Measurements from ENCODE around the gene RNU1-4.
"Not testable (repeated sequence)": the region's sequence is repeated elsewhere in the genome, so short reads cannot be mapped to it uniquely, and the experiment has no call there.

RNU1-4 gene

DNA sequence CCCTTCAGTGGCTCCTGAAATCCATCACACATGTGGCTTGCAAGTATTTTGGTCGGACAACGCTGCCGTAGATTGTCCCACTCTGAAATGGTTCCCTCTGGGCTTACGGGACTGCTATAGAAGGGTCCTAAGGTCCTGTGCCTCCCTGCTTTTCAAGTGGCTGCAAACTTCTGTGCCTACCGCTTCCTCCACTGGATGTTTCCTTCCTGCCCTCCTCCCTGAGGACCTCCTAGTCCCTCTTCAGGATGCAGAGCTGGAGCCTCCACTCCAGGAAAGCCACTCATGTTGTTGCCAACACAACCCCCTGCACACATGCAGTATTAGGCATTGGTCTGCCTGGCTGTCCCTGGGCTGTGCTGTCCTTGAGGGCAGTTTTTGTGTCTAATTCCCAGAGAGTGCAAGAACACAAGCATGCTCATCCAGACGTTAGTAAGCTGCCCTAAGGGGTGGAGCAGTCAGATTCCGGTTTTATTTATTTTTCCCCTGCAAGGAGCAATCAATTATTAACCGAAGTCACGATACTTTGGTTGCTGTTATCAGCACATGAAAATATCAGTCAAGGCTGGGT lies 26.5 kb downstream of the RNU1-4 start:
- DNase-seq (ENCODE audit: low read depth, low spot score), result not testable (repeated sequence)

DNA sequence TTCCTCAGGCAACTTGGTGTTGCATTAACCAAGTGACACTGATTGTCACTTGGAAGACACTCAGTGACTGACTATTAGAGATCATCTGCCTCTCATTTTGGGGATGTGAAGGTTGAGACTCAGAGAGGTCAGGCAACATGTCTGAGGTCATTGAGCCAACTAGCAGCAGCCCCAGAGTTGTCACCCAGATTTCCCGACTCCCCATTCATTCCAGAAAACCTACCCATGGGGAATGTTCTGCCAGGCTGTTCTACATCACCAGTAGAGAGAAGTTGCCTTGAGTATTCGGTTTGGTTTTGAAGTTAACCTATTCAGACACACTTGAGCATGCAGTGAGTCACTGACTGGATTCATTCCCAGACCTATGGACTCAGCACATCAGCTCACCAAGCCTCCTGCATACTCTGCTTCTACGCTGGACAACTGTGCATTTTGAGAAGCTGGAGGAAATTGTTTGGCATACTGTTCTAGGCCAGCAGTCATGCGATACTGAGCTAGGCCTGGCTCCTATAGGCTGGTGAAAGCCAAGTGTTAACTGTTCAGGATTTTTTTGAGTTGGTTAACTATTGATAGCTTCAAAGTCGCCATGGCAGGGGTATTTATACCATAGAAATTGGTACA lies 29.9 kb downstream of the RNU1-4 start:
- not testable (repeated sequence) for DNase-seq (ENCODE audit: low read depth, low spot score)

DNA sequence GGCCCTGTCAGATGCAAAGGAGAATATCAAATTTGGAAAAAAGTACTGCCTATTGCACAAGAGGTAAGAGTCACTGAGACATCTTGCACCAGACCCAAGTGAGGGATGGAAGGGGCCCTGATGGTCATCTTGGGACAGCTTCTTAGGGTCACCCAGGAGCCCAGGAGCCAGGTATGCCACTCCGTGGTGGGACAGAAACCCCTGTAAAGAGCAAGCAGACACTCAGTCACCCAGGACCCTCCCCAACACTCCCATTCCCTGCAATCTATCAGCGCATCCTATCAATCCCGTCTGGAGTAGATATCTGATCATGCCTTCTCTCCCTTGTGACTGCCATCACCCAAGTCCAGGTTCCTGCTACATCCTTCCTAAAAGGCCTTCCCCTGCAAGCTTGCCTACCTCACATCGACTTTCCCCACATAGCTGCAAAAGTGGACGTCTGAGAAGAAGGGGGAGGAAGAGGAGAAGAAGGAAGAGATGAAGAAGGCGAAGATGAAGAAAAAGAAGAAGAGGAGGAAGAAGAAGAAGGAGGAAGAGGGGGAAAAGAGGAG lies 30.7 kb downstream of the RNU1-4 start:
- not testable (repeated sequence) for DNase-seq (ENCODE audit: low read depth, low spot score)

DNA sequence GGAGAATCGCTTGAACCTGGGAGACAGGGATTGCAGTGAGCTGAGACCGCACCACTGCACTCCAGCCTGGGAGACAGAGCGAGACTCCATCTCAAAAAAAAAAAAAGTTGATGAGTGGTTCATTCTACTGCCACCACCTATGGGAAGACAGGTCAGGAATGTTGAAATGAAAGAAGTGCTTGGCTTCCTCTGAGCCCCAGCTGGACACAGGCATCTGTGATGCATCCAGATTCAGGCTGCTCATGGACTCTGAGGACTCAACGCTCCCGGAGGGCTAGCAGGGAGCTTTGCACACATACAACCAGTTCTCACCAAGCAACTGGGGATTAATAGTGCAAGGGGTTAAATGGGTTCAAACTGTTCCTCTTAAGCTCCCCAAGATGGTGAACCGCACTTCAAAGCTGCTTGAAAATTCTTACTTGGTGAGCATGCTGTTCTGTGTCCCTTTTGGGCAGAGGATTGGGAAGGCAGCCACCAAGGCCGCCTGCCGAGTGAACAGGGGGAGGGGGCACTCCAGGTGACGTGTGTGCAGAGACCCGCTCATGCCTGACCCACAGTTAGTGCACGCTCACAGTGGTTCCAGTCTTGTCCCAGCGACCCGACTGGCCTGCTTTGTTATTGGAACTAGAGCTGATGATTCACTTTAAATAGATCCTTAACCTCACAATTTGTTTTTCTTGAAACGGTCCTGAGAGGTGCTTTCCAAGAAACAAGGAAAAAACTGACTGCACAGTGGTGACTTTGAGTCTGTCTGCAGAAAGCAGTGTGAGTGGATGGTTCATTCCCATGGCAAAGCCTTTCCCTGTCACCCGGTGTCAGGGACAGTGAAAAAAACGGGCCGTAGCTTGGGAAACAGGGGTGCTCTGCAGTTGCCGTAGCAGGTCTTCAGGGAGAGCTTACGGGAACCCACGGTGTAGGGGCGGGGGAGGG lies 32.2 kb downstream of the RNU1-4 start:
- DNase-seq (ENCODE audit: low read depth, low spot score), result not testable (repeated sequence)

DNA sequence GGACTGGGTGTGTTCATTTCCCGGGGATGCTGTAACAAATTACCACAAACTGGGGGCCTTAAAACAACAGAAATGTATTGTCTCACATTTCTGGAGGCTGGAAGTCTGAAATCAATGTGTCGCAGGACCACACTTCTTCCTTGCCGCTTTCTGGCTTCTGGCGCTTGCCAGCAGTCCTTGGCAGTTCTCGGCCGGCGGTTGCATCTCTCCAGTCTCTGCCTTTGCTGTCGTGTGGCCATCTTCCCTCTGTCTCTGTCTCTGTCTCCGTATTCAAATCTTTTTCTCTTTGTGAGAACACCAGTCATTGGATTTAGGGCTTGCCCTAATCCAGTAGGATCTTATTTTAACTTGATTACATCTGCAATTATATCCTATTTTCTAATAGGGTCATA lies 32.9 kb downstream of the RNU1-4 start:
- not testable (repeated sequence) for DNase-seq (ENCODE audit: low read depth, low spot score)

DNA sequence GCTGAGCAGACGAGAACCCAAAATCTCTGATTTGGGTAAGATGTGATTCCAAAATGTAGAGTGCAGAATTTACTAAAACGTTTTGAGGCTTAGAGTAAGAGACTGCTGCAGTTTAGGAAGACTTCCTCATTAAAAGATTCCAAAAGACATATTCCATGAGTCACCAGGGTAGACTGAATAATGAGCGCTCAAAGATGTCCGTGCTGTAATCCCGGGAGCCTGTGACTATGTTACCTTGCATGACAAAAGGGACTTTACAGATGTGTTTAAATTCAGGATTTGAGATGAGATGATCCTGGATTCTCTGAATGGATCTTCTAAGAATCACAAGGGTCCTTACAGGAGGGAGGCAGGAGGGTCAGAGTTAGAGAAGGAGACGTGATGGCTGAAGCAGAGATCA lies 33.4 kb downstream of the RNU1-4 start:
- not testable (repeated sequence) for DNase-seq (ENCODE audit: low read depth, low spot score)

DNA sequence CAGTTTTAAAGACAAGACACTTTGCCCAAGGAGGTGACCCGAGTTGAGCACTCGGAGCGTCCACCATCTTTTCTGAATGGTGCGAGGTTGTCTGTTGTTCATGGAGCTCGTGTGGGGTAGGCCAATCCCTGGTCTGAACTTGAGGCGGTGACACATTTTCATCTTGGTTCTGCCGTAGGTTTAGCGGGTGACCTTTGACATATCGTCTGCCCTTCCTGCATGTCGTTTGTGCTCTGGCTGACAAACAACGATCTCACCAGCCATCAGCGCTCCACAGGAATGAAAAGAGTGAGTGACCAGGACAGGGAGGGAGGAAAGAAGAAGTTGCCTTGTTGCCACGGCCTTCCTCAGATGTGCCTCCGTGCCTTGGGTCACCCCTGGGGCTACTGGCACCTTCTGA lies 34.5 kb downstream of the RNU1-4 start:
- not testable (repeated sequence) for DNase-seq (ENCODE audit: low read depth, low spot score)

DNA sequence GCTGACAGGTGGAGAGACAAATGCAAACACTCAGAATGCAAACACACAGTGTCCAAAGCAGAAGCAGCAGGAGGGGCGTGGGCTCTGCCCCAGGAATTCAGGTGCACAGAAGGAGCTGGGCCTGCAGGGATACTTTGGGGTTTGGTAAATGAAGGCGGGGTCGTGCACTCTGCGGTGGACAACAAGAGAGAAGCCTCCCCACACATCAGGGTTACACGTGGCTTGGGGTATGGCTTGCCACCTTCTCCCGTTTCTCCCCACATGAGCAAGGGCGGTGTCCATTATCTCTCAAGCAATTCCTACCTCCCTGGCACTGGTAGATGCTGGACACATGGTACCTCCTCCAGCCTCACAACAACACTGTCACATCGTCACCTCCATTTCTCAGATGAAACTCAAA lies 35.0 kb downstream of the RNU1-4 start:
- not testable (repeated sequence) for DNase-seq (ENCODE audit: low read depth, low spot score)

DNA sequence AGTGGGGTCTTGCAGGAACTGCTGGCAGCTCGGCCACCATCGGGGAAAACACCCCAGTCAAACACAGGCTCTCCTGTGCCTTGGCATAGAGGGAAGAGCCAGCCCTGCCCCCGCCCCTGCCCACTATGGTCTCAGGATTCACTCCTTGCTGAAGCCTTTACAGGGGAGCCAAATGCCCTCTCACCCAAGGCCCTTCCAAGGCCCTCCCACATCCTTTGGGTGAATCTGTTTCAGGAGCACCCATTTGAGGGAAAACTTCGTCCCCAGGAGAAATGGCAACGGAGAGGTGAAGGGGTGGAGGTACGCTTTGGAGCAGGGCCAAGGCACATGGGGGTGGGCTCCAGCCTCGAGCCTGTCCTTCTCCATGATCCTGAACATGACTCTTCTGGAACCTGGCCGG lies 35.9 kb downstream of the RNU1-4 start:
- DNase-seq (ENCODE audit: low read depth, low spot score), result not testable (repeated sequence)

DNA sequence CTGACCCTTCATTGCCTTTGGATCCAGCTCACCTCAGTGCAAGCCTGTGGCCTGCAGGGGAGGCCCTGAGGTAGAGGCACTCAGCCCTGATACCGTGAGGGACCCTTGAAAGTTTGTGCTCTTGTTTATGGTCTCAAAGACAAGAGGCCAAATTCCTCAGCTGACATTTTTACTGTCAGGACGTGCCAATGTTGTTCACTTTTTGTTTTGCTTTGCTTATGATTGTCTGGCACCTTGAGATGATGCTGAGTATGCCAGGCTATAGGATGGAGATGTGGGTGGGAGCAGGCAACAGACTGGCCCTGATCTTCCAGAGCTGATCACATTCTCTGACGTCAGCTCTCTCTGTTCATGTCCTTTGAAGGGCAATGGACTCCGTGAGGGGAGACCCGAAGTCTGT lies 36.5 kb downstream of the RNU1-4 start:
- DNase-seq (ENCODE audit: low read depth, low spot score), result not testable (repeated sequence)

DNA sequence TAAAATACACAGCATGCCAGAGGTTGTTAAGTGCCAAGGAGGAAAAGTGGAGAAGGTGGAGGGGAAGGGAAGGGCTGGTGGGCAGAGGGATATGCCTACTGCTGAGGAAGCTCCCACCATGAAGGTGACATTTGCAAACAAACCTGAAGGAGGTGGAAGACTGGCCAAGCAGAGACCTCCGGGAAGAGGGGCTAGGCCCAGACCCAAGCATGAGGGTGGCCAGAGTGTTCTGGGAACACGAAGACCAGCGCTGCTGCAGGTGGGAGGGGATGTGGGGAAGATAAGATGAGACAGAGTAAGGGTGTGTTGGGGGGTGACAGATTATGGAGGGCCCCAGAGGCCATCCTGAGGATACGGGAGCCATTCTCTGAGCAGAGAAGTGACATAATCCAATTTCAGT lies 37.5 kb downstream of the RNU1-4 start:
- not testable (repeated sequence) for DNase-seq (ENCODE audit: low read depth, low spot score)

DNA sequence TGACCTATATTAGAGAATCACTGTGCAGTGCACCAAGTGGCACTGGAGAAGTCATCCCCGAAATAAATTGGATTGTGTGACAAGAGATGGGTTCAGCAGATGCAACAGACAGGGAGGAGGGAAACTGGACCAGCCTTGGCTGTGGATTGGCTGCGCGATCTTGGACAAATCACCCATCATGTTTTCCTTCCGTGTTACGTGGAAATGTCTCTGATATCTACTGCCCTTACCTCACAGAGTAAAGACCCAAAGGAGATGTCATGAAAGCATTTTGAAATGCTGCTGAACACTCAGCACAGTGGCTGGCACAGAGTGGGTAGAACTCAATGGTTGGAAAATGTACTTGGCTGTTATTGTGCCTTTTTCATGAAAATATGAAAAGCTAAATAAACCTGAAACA lies 39.2 kb downstream of the RNU1-4 start:
- not testable (repeated sequence) for DNase-seq (ENCODE audit: low read depth, low spot score)

DNA sequence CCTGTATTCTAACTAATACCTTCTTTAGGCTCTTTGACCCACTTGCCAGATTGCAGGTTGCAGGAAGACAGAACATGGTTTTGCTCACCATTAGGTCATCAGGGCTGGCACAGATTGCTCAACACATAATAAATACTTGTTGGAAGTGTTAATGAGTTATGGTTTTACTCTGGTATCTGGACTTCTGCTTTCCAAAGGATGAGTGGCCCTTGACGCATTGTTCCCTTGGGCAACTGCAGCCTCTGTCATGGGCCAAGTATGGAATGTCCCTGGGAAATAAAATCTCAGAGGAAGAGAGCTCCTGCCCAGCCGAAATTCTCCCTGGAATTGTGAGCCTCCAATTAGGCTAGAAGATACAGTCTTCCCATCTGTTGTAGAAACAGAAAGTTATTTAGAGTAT lies 40.7 kb downstream of the RNU1-4 start:
- not testable (repeated sequence) for DNase-seq (ENCODE audit: low read depth, low spot score)

DNA sequence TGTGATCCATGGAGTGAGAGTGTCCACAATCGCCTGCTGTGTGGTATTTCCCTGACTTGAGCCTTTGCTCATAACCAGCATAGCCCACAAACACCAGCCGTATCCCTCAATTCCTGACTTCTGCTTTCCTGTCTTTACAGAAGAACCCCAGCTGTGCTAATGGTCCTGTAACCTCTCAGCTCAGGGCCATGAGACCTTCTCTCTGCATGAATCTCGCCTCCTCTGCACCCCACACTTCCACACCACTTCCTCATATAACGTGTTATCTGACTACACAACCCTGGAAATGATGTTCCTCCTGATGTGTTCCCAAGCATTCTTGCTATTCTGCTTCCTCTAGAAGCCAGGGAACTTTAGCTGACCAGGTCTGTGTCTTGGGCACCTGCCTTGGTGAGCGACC lies 41.3 kb downstream of the RNU1-4 start:
- DNase-seq (ENCODE audit: low read depth, low spot score), result not testable (repeated sequence)

DNA sequence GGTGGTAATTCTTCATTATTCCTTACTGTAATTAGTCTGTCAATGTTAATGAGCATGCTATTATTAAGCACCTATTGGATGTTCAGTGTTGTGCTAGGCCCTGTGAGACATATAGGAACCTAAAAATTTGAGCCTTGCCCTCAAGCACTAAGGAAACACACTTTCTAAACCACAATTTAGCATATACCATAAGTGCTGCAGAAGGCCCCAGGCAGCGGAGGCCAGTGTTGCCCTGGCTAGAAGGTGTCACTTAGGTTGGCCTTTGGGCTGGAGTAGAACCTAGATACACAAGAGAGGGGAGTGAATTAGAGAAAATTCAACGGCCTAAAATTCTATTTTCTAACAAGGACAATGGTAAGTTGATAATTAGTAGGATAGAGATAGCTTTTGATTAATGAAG lies 44.6 kb downstream of the RNU1-4 start:
- DNase-seq (ENCODE audit: low read depth, low spot score), result not testable (repeated sequence)

DNA sequence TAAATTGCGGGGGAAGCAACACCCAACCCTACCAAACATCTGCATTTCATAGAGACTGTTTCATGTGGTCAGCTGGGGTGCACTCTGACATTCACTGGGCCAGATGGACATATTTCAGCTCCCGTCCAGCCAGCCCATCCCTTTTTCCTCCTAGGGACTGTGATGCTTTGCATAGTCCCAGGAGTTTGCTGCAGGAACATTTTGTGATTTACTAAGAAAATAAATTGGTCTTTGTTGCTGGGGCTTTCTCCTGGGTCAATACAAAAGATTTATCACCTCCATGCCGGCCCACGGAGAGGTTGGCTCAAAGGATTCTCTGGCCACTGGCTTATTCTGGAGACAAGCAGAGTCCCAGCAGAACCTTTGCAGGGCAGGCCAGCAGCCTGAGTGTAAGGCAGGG lies 46.0 kb downstream of the RNU1-4 start:
- not testable (repeated sequence) for DNase-seq (ENCODE audit: low read depth, low spot score)

DNA sequence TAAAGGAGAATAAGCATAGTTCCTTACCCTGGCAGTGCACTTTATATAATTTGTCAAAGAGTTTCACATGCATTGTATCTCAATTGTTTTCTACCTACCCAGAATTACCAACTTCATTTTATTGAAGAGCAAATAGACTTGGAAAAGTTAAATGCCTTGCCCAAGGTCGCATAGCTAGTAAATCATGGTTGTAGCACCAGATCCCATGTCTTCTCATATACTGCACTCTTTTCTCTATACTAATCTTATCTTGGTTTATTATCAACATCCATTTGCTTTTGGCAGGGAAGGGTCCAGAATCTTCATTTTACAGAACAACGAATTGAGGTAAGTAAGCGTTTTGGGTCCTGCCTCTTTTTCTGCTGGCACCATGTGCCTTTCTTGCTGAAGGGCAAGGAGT lies 46.9 kb downstream of the RNU1-4 start:
- DNase-seq (ENCODE audit: low read depth, low spot score), result not testable (repeated sequence)

DNA sequence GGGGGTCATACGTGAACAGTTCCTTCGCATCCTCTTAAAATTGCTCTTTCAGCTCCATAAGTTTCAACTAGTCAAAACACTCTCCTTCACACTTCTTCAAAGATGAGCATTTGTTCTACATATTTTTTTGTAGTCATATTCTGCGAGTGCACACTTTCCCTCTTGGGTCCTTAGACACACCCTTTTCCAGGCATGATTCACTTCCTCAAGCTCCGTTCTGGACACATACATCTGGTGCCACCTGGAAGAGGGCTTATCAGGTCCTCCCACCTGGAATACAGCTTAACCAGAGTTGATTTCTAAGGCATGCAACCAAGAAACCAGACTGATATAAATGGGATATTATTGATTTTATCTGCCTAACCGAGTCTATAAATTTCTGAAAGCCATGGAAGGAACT lies 47.4 kb downstream of the RNU1-4 start:
- DNase-seq (ENCODE audit: low read depth, low spot score), result not testable (repeated sequence)
